Peyer's patch (tissue), 4 donors: Measurements from ENCODE around the gene GPD1L. TPM values are rescaled to one million over a fixed set of nuclear protein-coding genes. Genes with fewer than 3 reads are reported as not detected.
A peak's percentile ranks its signal among the peaks of the same experiment; 100 is the strongest.
"Not testable (repeated sequence)": the region's sequence is repeated elsewhere in the genome, so short reads cannot be mapped to it uniquely, and the experiment has no call there.

Source experiments
- DNase-seq, 3 donors: peaks; one replicate each; pipeline ENCODE4 v3.0.0-alpha.2; 2017 to 2019
- H3K27ac ChIP-seq, 4 donors: fragments of 200-600 bp; sonication (generic); one replicate each; pipeline ENCODE4 v1.5.1; 2016 to 2019
- H3K27me3 ChIP-seq, 2 donors: fragments of 200-600 bp; sonication (generic); one replicate each; pipeline ENCODE4 v1.5.1; 2019
- H3K36me3 ChIP-seq, 3 donors: fragments of 200-600 bp; sonication (generic); one replicate each; pipeline ENCODE4 v1.5.1; 2016 to 2019
- H3K4me1 ChIP-seq, 4 donors: fragments of 200-600 bp; sonication (generic); one replicate each; pipeline ENCODE4 v1.5.1; 2016 to 2019
- H3K4me3 ChIP-seq, 4 donors: fragments of 200-600 bp; sonication (generic); 1 replicate in 3 of 4; 2 replicates in 1 of 4; pipeline ENCODE4 v1.5.1; 2016 to 2019; ENCODE audit warnings: mild to moderate bottlenecking in 1 of 4
- H3K9me3 ChIP-seq, 4 donors: fragments of 200-600 bp; sonication (generic); one replicate each; pipeline ENCODE4 v1.5.1; 2016 to 2019; ENCODE audit warnings: mild to moderate bottlenecking in 1 of 4
- POLR2A ChIP-seq, 2 donors: fragments of 450-650 bp; IDR thresholded peaks; one replicate each; pipeline ENCODE4 v1.5.1; 2017; ENCODE audit warnings: antibody characterized with exemption in 2 of 2, mild to moderate bottlenecking in 2 of 2, moderate library complexity in 2 of 2
- total RNA-seq, 4 donors: library from RNA; depleted of rRNA; stranded (reverse); fragments of >200 nt; gene quantifications; one replicate each; pipeline ENCODE4 v1.1.0, GENCODE V29; 2016
- TF ChIP-seq, protein P1 (sequence below), 6 experiments: fragments of 450-650 bp in 4 of 6; fragments of 200-600 bp in 2 of 6; sonication (generic) in 1 of 6; IDR thresholded peaks; one replicate each; pipeline ENCODE4 v1.5.1; 2017 to 2019; ENCODE audit warnings: antibody characterized with exemption in 6 of 6, mild to moderate bottlenecking in 3 of 6, moderate library complexity in 1 of 6

Gene GPD1L
- total RNA-seq: 100 to 1,000 TPM in 1 of 4 donors, 10 to 100 TPM in 3; 54.6 to 157 (median 80.6) TPM

DNA sequence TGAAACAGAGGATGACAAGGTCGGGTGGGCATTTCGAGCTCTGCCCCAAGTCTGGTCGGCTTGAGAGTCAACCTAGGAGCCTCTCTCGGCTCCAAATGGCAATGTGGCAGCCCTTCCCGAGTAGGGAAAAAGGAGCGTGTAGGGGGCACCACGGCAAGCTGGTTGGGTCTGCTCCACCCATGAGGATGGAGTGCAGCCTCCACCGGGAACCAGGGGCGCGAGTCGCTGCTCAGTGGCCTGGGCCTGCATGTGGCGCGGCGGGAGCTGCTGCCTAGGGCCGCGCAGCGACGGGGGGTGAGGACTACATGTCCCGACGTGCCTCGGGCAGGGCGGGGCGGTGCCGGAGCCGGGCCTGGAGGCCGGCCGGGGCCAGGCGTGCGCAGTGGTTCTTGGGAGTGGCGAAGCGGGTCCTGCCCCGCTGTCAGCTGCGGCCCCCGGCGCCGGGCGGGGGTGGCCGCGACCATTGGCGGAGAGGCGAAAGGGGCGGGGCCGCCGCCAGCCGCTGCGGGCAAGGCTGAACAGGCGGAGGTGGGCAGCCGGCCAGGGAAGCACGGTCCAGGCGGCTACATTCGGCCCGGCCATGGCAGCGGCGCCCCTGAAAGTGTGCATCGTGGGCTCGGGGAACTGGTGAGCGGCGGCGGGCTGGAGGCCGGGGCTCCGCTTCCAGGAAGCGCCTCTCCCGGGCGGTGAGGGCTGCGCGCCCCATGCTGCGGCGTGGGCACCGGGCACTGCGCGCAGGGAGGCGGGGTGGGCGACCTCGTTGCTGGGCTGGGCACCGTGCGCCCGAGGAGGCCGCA, at the start of gene GPD1L:
Gene GPD1L (plus strand): TSS at position 489 of the 797 bp plus-strand sequence. CDS start 92 bp downstream, at position 581.
- DNase-seq: peak; percentile 90 to 97 (median 96)
- Histone ChIP-seq H3K36me3 (no peaks in the 10 kb centered on the region), H3K4me3 (peak within 1 kb of the TSS; percentile 68 to 92 (median 82)), H3K27me3 (no peaks in the 10 kb centered on the region), H3K27ac (peak within 1 kb of the TSS; percentile 75 to 95 (median 84)), H3K9me3 (peaks cover 0 to 10% (median 0%) of the 10 kb centered on the region in 4 donors), H3K4me1 (peaks cover 0 to 36% (median 4%) of the 10 kb centered on the region in 4 donors)
- TF ChIP-seq, protein P1, sequence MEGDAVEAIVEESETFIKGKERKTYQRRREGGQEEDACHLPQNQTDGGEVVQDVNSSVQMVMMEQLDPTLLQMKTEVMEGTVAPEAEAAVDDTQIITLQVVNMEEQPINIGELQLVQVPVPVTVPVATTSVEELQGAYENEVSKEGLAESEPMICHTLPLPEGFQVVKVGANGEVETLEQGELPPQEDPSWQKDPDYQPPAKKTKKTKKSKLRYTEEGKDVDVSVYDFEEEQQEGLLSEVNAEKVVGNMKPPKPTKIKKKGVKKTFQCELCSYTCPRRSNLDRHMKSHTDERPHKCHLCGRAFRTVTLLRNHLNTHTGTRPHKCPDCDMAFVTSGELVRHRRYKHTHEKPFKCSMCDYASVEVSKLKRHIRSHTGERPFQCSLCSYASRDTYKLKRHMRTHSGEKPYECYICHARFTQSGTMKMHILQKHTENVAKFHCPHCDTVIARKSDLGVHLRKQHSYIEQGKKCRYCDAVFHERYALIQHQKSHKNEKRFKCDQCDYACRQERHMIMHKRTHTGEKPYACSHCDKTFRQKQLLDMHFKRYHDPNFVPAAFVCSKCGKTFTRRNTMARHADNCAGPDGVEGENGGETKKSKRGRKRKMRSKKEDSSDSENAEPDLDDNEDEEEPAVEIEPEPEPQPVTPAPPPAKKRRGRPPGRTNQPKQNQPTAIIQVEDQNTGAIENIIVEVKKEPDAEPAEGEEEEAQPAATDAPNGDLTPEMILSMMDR (IDR thresholded peaks at IDR 0.05): no peak
- TF ChIP-seq POLR2A (IDR thresholded peaks at IDR 0.05): peak; percentile 60 to 62

DNA sequence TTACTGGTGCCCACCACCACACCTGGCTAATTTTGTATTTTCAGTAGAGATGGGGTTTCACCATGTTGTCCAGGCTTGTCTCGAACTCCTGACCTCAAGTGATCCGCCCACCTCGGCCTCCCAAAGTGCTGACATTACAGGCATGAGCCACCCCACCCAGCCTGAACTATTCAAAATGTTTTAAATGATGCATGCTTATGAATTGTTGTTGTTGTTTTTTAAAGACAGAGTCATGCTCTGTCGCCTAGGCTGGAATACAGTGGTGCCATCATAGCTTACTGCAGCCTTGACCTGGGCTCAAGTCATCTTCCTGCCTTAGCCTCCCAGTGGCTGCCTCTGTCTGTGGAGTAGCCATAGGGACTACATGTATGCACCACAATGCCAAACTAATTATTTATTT, 48.0 kb upstream of the GPD1L start:
- not testable (repeated sequence) for H3K36me3 ChIP-seq, H3K9me3 ChIP-seq, H3K27ac ChIP-seq, H3K27me3 ChIP-seq, DNase-seq, H3K4me3 ChIP-seq, H3K4me1 ChIP-seq

DNA sequence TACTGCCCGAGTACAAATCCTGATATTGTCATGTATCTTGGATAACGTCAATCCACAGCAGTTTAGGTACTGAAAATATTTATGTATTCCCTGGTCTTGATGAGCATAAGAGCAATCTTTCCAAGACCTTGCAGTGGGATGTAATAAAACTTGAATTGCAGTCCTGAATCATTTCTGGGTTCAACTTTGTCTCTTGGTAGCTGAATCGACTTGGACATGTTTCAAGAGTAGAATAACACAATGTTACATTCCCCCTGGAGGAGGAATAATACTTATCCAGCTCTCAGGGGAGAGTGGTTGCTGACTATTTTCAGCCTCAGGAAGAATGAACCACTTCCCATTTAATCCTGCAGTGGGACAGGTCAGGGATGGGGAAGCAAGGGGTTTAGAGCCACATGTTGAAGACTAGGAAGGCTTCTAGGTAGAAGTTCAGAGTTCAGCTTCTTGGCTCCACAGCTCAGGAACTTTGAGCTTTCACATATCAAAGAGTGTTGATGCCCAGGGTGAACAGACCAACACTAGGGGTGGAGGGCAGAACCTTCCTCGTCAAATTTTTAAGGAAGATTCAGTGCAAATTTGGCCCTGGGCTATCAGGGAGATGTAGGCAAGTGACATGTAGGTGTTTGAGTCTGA, 43.4 kb upstream of the GPD1L start:
- H3K36me3 ChIP-seq: no peaks in the 10 kb centered on the region
- no peaks in the 10 kb centered on the region for H3K27me3 ChIP-seq
- no peaks in the 10 kb centered on the region for H3K9me3 ChIP-seq
- no peak for TF ChIP-seq POLR2A (IDR thresholded peaks at IDR 0.05)
- TF ChIP-seq, protein P1 (IDR thresholded peaks at IDR 0.05): no peak
- H3K4me3 ChIP-seq: no peak overlapping the region
- no peaks in the 10 kb centered on the region for H3K4me1 ChIP-seq
- no peak for DNase-seq
- no peak overlapping the region for H3K27ac ChIP-seq

DNA sequence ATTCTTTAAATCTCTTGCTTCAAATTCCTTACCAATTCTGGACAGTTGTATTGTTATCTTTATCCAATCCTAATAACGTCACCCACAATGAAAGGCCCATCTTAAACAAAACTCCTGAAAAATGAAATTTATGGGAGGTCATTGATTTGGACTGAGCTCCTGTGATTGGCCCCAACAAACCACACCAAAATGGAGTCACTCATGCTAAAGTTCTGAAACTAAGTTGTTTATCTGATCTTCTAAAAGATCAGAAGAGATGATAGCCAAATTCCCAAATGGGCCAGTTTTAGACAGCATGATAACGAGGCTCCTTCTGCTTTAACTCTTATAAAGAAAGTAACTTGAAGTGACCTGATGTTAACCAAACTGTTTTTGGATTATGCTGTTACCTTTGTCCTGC, 39.7 kb upstream of the GPD1L start:
- DNase-seq: no peak
- Histone ChIP-seq H3K36me3 (no peaks in the 10 kb centered on the region), H3K27ac (no peak overlapping the region), H3K27me3 (no peaks in the 10 kb centered on the region), H3K4me3 (no peak overlapping the region), H3K4me1 (no peaks in the 10 kb centered on the region), H3K9me3 (no peaks in the 10 kb centered on the region)
- TF ChIP-seq POLR2A (IDR thresholded peaks at IDR 0.05): no peak
- TF ChIP-seq, protein P1 (IDR thresholded peaks at IDR 0.05): no peak

DNA sequence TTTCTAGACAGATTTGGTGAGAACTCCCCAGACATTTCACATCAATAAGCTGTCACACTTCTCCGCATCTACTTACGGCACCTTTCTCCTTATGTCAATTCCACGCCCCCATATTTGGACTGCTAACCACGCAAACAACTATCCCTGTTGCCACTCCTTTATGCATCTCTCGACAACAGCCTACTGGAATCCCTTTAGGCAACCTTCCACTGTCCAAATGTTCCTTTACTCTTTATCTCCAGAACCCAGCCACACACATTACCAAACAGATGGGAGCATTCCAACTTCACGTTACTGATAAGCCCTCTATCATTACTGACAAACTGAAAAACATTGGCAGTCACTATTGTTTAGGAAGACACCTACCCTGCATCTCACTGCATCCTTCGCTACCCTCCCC, 32.2 kb upstream of the GPD1L start:
- not testable (repeated sequence) for H3K4me1 ChIP-seq, H3K9me3 ChIP-seq, H3K36me3 ChIP-seq, H3K27ac ChIP-seq, DNase-seq, H3K4me3 ChIP-seq, H3K27me3 ChIP-seq

DNA sequence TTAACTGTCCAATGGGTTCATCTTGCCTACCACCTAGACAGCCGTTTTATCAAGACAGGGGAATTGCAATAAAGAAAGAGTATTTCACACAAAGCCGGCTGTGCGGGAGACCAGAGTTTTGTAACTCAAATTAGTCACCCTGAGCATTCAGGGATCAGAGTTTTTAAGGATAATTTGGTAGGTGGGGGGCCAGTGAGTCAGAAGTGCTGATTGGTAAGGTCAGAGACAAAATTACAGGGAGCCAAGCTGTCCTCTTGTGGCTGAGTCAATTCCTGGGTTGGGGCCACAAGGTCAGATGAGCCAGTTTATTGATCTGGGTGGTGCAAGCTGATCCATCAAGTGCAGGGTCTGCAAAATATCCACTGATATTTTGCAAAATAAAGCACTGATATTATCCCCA, 29.9 kb upstream of the GPD1L start:
- H3K36me3 ChIP-seq: no peaks in the 10 kb centered on the region
- H3K27me3 ChIP-seq: no peaks in the 10 kb centered on the region
- no peak for DNase-seq
- H3K27ac ChIP-seq: peak overlapping the region in 2 of 4 donors; percentile 48 to 77
- H3K4me1 ChIP-seq: no peaks in the 10 kb centered on the region
- H3K9me3 ChIP-seq: no peaks in the 10 kb centered on the region
- TF ChIP-seq, protein P1 (IDR thresholded peaks at IDR 0.05): no peak
- no peak for TF ChIP-seq POLR2A (IDR thresholded peaks at IDR 0.05)
- no peak overlapping the region for H3K4me3 ChIP-seq
